Breast epithelium (tissue), 3 donors: ENCODE results near the gene PAAF1.

ENCODE experiments used
- CTCF ChIP-seq, 3 donors: fragments of 450-650 bp; IDR thresholded peaks; one replicate each; pipeline ENCODE4 v1.5.1; 2016 to 2017; ENCODE audit warnings: antibody characterized with exemption in 3 of 3, mild to moderate bottlenecking in 3 of 3, moderate library complexity in 3 of 3
- POLR2A ChIP-seq: fragments of 450-650 bp; IDR thresholded peaks from one replicate; pipeline ENCODE4 v1.6.1; 2016; ENCODE audit warnings: antibody characterized with exemption, mild to moderate bottlenecking, moderate library complexity

GRCh38 chr11:73975479-73975757, 98.6 kb downstream of the PAAF1 start:
- TF ChIP-seq CTCF (IDR thresholded peaks at IDR 0.05) (no peak), POLR2A (no peak)
